HuH-7 (cell line): ENCODE results near the gene SALL3.

Source experiments
- DNase-seq: peaks from one replicate; pipeline ENCODE4 v3.0.0; 2011; ENCODE audit warnings: low spot score

Gene SALL3

DNA sequence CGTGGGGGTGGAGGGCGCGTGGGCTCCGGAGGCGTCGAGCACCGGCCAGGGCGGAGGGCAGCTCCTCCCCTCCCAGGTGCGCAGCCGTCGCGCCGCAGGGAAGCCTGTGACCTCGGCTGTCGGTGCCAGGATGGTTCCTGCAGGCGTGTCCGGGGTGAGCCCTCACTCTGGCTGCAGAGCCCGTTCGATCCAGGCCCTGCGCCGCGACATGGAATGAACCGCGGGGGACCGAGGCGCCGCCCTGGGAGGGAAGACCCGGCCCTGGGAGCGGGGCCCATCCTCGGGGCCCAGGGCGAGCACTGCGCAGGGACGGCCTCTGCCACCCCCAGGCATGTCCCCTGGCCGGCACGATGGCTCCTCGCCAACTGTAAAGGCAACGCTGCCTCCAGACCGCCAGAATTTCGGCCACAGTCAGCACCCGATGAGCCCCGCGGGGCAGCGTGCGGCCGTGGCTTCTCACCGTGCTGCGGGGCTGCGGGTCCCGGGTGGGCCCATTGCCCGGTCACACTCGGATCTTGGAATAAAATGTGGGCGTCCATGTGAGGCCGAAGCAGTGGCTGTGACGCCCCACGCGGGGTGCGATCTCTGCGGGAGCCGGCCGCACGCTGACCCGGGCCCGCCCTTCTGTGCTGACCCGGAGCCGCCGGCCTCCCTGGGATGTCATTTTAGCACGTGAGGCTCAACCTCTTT, 26.6 kb downstream of the SALL3 start:
- DNase-seq = no peak

DNA sequence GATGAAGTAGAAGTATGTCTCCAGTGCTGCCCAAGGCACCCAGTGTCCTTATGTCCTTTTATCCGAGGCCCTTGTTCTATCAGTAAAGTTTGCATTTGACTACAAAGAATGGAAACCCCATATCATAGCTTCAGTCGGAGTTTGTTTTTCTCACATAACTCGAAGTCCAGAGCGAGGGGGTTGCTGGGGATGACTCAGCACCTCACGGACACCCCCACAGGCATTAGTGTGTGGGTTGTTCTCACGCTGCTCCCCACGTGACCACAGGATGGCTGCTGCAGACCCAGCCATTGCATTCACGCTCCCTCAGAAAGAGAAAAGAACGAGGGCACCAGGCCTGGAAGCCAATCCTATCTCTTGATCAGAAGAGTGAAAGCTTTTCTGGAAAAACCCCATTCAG, 27.8 kb downstream of the SALL3 start:
- DNase-seq = no peak

DNA sequence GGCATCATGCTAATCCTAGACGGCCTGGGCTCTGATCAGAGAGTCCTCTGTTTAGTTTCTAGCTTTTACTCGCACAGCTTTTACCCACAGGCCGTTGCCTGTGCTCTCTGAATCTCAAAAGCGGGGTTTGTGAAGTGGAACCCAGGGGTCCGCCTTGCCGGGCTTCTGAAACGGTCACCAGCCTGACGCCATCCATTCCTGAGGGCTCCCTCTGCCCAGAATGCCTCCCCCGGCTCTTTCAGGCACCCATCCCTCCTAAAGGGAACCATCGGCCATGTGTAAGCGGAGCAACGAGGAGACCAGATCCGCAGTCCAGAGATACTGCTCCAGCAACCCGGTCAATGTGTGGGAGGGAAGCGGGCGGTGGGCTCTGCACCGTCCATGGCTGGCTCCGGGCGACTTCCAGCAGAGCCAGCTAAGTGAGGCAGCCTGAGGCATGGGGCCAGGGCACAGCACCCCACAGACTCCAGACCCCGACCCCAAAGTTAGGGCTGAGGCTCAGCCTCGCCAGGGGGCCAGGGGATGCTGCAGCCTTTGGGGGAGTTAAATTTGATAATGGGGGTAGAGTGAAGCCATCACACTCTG, 28.8 kb downstream of the SALL3 start:
- no peak for DNase-seq

DNA sequence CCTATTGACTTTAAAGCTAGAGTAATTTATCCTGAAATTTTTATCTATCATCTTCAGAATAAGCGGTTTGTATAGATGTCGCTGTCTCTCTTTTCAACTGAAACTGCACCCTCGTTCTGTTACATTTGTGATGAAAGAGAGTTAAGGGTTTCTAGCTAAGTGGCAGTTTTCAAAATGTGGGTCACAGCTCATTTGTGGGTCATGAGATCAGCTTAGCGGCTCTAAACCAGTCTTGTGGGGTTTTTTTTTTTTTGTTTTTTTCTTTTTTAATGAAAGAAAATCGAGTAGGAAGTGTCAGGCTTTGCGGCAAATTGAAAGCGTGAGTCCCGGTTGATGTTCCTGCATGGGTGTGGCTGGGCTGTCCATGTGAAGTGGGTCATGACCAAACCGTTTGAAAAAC, 31.2 kb downstream of the SALL3 start:
- no peak for DNase-seq

DNA sequence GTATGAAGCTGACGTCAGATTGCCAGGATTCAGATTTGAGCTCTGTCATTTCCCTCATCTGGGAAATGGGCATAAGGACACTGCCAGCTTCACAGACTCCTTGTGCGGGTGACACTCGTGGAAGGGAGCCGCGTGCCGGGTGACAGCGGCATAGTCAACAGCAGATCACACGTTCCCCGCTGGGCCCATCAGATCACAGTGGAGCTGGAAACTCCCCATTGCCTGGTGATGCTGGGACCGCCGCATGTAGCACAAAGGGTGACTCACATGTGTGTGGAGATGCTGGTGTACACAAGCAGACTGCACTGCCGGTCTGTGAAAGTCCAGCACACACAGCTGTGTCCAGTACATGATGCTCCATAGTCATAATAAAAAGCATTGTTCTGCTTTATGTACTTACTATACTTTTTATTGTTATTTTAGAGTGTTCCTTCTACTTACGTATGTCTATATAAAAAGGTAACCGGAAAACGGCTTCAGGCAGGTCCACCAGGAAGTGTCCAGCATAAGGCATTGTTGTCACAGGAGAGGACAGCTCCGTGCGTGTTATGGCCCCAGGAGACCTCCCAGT, 31.8 kb downstream of the SALL3 start:
- DNase-seq = no peak

DNA sequence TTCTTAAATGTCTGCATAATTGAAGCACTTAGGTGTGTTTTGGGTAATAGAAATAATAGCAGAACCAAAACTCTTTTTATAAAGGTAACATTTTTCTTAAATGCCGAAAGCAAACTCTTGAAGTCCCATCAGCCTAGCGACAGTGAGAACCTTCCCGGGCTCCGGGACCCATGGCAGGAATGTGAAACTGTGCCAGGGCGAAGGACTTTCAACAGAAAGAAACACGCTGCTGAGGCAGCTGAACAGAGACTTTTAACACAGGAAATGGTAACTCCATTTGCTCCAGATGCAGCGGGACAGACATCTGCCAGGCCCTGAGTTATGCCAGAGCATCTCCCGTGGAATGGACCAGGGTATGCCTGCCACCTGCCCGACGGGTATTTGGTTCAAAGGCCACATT, 34.3 kb downstream of the SALL3 start:
- DNase-seq = no peak

DNA sequence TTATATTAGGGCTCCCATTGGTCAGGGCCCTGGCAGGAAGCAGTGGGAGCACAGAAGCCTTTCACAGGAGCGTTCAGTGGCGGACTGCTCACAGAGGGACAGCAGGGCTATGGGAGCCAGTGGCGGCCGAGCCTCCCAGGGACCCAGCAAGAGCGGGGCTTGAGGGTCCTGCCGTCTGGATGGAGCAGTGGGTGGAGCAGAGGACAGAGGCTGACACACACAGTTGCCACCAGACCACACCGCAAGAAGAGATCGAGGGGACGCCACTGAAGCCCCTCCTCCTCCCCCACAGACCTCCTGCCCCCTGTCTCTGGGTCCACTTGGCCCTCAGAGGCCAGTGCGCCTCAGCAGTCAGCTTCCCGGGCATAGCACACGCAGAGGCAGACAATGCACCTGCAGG, 39.3 kb downstream of the SALL3 start:
- DNase-seq = no peak

DNA sequence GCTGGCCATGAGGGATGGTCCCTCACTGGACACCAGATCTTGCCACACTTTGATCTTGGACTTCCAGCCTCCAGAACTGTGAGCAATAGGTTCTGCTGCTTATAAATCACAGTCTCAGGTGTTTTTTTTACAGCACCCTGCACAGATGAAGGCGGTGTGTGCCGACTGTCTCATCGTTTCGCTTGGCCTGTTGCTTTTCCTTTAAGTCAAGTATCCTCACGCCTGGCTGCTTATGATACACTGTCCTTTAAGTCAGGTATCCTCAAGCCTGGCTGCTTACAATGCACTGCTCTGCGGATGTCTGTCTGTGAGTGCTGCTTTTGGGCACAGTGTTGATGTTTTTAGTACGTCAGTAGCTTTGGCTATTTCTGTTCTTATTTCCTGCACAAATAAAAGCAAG, 40.3 kb downstream of the SALL3 start:
- DNase-seq = no peak

DNA sequence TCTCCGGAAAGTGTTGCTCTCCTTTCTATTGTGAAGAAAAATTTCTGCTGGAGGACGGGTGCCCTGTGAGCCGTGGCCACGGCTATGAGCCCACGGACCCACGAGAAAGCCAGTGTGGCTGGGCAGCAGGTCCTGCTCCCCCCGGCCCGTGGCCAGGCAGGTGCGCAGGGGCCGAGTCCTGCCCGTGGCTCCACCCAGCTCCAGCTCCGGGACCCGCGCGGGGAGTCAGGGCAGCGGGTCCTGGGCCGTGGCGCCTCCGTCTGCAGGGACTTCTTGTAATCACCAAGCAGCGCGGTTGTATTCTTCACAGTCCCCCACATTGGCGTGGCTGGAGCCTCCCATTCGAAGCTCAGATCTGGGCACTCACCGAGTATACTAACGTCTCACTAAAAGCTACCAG, 43.0 kb downstream of the SALL3 start:
- no peak for DNase-seq

DNA sequence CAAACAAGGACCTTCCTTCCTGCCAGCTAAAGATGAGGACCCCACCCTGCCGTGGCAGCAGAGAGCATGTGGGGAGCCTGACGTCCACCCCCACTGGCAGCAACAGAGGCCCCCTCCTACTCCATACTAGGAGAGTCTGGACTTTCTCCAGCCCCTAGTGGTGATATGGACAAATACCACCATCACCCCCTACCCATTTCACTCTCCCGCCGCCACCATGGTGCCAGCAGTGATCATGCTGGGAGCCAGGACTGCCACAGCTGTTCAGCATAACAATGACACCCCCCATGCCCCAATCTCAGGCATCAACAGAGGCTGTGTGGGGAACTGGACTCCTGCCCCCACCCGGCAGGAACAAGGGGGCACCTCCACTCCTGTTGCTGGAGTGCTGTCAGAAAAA, 46.9 kb downstream of the SALL3 start:
- no peak for DNase-seq

DNA sequence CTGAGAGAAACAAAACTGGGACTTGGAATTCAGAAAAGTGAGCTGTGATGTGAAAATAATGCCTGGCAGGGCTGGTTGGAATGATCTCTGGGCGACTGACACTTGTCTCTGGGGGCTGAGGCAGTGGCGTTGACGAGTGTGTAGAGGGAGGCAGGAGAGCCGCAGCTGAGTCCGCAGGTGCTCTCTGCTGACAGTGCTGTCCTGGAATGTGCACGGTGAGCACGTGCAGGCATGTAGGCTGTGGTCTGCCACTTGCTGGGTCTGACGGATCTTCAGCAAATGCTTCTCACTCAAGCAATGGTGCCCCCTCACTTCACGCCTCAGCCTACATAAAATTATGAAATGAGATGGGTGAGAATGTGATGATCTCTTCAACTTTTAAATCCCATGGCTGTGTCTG, 51.1 kb downstream of the SALL3 start:
- DNase-seq = no peak

DNA sequence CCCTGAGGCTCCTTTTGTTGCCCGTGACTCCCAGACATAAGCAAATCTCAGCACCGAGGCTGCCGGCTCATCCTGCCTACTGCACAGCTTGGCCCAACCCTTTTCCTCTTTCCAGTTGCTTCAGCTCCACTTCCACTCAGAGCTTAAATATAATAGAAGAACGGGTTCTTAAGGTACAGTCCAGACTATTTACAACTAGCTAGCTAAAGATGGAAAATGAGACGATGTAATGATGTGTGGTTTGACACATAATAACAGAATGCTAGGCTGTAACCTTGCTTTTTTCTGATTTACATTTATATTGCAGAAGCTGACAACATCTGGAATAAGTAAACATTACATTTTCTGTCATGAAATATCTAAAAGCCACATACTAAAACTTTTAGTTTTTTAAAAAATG, 62.7 kb downstream of the SALL3 start:
- DNase-seq = no peak

DNA sequence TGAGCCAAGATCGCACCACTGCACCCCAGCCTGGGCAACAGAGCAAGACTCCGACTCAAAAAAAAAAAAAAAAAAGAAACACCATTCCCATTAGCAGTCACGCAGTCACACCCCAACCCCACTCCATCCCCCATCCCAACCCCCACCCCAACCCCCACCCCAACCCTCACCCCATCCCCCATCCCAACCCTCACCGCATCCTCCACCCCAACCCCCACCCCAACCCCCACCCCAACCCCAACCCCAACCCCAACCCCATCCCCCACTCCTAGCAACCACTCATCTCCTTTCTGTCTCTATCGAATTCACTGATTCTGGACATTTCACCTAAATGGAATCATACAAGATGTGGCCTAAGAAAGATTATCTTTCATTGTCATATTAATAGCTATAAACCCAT, 63.7 kb downstream of the SALL3 start:
- no peak for DNase-seq

DNA sequence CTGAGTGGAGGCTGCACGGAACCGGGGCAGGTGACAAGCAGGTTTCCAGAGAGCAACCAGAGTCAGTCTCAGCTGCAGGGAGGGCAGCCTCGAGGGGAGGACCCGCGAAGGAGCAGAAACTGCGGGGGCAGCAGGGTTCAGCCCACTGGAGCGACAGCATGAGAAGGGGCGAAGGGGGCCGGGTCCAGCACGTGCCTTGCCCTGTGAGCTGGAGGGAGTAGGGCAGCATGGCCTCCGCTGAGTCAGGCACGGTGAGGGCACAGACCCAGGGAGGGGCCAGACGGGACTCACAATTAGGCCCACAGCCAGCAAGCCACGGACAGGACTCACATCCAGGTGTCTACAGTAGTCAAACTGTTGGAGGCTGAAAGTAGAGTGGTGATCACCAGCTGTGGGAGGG, 66.9 kb downstream of the SALL3 start:
- DNase-seq = no peak

DNA sequence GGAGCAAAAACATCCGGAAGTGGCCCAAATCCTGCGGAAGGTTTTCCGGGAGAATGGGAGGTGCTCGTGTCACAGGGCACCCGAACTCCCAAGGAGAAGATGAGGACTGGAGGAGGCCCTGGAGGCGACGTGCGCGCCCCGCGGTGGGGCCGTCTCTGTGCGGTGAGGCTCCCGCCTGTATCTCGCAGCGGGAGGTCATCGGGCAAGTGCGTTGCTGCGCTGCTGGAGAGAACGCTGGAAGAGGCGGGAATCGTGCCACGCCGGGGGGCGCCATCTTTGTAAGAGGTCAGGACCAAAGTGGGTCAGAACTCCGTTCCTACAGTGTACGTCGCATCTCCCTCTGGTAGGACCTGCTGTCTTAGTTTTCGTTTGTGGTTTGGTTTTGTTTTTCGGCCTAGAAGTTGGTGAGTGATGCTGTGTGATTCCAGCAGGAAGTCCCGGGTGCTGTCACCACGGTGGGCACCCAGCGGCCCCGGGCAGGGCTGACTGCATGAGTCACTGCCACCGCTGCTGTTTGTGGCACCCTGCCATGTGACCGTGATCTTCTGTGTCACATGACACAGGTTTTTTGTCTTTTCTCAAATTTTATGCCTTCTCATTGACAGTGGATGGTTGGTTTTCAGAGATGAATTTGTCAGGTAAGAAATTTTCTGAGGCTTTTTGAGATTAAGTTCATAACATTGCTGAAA, 68.1 kb downstream of the SALL3 start:
- DNase-seq = no peak

DNA sequence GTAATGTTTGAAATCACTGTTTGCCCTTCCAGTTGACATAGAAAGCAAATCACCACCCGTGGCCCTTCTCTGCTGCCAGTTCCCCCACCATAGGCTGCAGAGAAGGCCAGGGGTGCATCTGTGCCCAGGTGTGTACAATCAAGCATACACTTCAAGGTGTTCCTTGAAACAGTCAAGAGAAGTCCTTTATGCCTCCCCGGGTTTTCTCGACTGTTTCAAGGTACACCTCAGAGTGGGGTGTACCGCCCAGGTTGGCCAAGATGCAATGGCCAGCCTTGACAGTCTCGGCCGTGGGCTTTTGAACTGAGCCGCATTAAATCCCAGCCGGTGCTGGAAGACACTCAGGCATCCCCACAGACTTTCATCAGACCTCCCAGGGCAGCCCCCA, 68.6 kb downstream of the SALL3 start:
- no peak for DNase-seq

DNA sequence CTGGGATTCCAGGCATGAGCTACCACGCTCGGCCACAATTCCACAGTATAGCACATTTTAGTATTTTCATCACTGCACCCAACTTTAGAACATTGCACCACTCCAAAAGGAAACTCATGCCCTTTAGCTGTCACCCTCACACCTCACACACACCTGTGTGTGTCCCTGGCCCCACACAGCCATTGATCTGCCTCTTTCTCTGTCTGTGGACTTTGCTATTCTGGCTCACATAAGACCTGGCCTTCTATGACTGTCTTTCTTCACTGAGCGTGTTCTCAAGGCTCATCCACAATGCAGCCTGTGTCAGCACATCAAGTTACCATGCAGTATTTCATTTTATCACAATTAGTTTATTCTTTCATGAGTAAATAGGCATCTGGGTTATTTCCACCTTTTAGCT, 69.9 kb downstream of the SALL3 start:
- DNase-seq = no peak
